Type B pancreatic cell (in vitro differentiated cells): ENCODE data around the gene TBC1D19. TPM values are rescaled to one million over a fixed set of nuclear protein-coding genes. Genes with fewer than 3 reads are reported as not detected.
"Not testable (repeated sequence)": the region's sequence is repeated elsewhere in the genome, so short reads cannot be mapped to it uniquely, and the experiment has no call there.

ENCODE experiments used
- DNase-seq: peaks from one replicate; pipeline ENCODE4 v3.0.0; 2021; ENCODE audit warnings: mixed read lengths; ENCODE audit not compliant: unreplicated experiment; ENCODE audit errors: extremely low spot score
- H3K27ac Mint-ChIP-seq: 2 replicates; pipeline ENCODE4 v1.8.0; 2021; ENCODE audit warnings: mild to moderate bottlenecking, mixed read lengths
- H3K27me3 Mint-ChIP-seq: 2 replicates; pipeline ENCODE4 v1.8.0; 2021; ENCODE audit warnings: mixed read lengths
- H3K36me3 Mint-ChIP-seq: 2 replicates; pipeline ENCODE4 v1.8.0; 2021; ENCODE audit warnings: mixed read lengths
- H3K4me1 Mint-ChIP-seq: one replicate; pipeline ENCODE4 v1.8.0; 2021; ENCODE audit warnings: mixed read lengths; ENCODE audit not compliant: unreplicated experiment
- H3K4me3 Mint-ChIP-seq: 2 replicates; pipeline ENCODE4 v1.8.0; 2021; ENCODE audit warnings: mild to moderate bottlenecking, mixed read lengths
- H3K9me3 Mint-ChIP-seq: 2 replicates; pipeline ENCODE4 v1.8.0; 2021; ENCODE audit warnings: mixed read lengths
- long read RNA-seq: library from polyadenylated mRNA; unstranded; transcript quantifications from one replicate; pipeline ENCODE4 v2.0.0, GENCODE V29; 2020
- total RNA-seq: library from RNA; stranded (reverse); gene quantifications from 2 replicates; pipeline ENCODE4 v1.2.1, GENCODE V29; 2021; ENCODE audit warnings: low replicate concordance
- TF ChIP-seq, protein P1 (sequence below): fragments of 200-600 bp; sonication (generic); conservative IDR thresholded peaks from 2 replicates; pipeline ENCODE4 v1.5.0; 2021; ENCODE audit warnings: antibody characterized with exemption, mild to moderate bottlenecking

TBC1D19 gene, protein sequence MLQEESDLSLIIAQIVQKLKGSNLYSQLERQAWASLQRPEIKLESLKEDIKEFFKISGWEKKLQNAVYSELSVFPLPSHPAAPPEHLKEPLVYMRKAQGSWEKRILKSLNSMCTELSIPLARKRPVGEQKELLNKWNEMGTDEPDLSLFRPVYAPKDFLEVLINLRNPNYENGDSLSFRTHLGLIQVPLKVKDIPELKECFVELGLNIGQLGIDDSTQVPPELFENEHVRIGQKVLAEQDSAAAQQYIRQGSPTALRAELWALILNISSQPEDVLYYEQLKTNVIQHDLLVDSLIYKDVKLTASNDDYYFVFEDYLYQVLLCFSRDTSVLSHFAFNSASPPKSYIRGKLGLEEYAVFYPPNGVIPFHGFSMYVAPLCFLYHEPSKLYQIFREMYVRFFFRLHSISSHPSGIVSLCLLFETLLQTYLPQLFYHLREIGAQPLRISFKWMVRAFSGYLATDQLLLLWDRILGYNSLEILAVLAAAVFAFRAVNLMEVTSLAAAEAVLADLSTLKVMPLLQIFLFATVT
- 8.3 and 11.8 TPM in 2 replicates for total RNA-seq
- long read RNA-seq, transcript TBC1D19-201 (21 exons, 2,263 nt): major isoform, 16 of 29 reads
- long read RNA-seq, partial matches to known transcripts: 3 of 29 reads
- long read RNA-seq, other reads (novel, unspliced or antisense): 9 of 29 reads

DNA sequence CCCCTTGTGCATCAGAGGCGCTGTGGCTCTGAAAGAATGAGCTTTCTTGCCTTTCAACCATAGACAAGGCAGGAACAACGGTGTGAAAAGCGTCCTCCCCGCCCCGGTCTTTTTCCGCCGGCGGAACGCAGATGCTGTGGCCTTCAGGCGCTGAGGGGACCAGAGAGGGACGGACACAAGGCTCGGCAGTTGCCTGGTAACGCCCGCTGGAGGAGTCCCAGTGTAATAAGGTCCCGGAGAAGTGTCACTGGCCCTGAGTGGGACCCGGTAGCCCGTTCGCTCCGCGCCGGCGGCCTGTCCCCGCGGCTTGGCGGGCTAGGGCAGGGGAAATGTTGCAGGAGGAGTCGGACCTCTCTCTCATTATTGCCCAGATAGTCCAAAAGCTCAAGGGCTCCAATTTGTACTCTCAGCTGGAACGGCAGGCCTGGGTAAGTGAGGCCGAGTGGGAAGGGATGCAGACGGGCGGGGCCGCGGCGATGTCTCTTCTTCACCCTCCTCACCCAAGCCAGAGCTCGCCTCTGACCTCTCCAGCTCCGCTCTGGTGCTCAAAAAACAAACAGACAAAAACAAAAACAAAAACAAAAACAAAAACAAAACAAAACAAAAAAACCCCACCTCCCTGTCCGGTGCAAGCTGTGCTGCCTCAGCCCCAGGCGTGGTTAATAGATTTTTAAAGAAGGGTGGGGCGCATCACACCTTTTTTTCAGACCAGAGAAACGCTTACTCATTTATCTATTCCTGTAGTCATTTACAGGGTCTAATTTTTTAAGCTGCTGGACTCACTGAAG is at the start of gene TBC1D19:
TBC1D19 (plus strand) TSS at position 220 of the 788 bp plus-strand sequence; CDS start at position 330, 110 bp downstream.
- peak within 1 kb of the TSS; percentile 96 for H3K4me3 Mint-ChIP-seq
- peaks cover 8% of the 10 kb centered on the region for H3K36me3 Mint-ChIP-seq
- DNase-seq: peak; percentile 88
- H3K27me3 Mint-ChIP-seq: peaks cover 4% of the 10 kb centered on the region
- TF ChIP-seq, protein P1, sequence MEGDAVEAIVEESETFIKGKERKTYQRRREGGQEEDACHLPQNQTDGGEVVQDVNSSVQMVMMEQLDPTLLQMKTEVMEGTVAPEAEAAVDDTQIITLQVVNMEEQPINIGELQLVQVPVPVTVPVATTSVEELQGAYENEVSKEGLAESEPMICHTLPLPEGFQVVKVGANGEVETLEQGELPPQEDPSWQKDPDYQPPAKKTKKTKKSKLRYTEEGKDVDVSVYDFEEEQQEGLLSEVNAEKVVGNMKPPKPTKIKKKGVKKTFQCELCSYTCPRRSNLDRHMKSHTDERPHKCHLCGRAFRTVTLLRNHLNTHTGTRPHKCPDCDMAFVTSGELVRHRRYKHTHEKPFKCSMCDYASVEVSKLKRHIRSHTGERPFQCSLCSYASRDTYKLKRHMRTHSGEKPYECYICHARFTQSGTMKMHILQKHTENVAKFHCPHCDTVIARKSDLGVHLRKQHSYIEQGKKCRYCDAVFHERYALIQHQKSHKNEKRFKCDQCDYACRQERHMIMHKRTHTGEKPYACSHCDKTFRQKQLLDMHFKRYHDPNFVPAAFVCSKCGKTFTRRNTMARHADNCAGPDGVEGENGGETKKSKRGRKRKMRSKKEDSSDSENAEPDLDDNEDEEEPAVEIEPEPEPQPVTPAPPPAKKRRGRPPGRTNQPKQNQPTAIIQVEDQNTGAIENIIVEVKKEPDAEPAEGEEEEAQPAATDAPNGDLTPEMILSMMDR: peak; percentile 3
- peak within 1 kb of the TSS; percentile 80 for H3K27ac Mint-ChIP-seq
- H3K9me3 Mint-ChIP-seq: no peaks in the 10 kb centered on the region
- peaks cover 6% of the 10 kb centered on the region for H3K4me1 Mint-ChIP-seq

DNA sequence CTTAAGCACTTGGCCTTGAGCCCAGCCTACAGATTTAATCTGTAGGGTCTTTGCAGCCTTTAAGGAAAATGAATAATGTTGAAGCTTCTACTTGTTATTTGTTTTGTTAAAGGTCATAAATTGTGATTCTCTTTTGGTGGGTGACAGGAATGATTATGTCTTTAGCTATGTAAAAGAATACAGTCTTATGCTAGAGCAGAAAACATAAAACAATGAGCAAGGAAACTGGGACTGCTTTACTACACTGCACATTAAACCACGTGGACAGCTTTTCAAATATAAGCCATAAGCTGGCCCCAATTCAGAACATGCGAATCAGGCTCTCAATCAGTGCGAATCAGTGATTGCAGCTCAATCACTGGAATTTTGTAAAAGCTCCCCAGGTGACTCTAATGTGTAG is 40.9 kb upstream of the TBC1D19 start:
- Mint-ChIP-seq H3K27ac (no peak overlapping the region), H3K9me3 (peaks cover 9% of the 10 kb centered on the region), H3K27me3 (peaks cover 4% of the 10 kb centered on the region), H3K4me1 (no peaks in the 10 kb centered on the region), H3K4me3 (no peak overlapping the region), H3K36me3 (no peaks in the 10 kb centered on the region)
- TF ChIP-seq, protein P1: no peak
- DNase-seq: no peak

DNA sequence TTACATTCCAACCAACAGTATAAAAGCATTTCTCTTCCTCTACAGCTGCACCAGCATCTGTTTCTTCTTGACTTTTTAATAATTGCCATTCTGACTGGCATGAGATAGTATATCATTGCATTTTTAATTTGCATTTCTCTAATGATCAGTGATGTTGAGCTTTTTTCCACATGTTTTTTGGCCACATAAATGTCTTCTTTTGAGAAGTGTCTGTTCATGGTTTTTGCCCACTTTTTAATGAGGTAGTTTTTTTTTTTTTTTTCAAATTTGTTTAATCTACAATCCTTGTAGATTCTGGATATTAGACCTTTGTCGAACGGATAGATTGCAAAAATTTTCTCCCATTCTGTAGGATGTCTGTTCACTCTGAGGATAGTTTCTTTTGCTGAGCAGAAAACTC is 39.5 kb upstream of the TBC1D19 start:
- Mint-ChIP-seq H3K27me3 (peaks cover 4% of the 10 kb centered on the region), H3K9me3 (peaks cover 9% of the 10 kb centered on the region), H3K36me3 (no peaks in the 10 kb centered on the region), H3K27ac (no peak overlapping the region), H3K4me1 (no peaks in the 10 kb centered on the region), H3K4me3 (no peak overlapping the region)
- TF ChIP-seq, protein P1: no peak
- DNase-seq: no peak

DNA sequence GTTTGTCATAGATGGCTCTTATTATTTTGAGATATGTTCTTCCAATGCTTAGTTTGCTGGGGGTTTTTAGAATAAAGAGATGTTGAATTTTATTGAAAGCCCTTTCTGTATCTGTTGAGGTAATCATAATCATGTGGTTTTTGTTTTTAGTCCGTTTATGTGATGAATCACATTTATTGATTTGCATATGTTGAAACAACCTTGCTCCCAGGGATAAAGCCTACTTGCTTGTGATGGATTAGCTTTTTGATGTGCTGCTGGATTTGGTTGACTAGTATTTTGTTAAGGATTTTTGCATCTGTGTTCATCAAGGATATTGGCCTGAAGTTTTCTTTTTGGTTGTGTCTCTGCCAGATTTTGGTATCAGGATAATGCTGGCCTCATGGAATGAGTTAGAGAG is 35.5 kb upstream of the TBC1D19 start:
- not testable (repeated sequence) for DNase-seq, H3K27me3 Mint-ChIP-seq, H3K4me3 Mint-ChIP-seq, H3K27ac Mint-ChIP-seq, H3K9me3 Mint-ChIP-seq, H3K4me1 Mint-ChIP-seq, H3K36me3 Mint-ChIP-seq

DNA sequence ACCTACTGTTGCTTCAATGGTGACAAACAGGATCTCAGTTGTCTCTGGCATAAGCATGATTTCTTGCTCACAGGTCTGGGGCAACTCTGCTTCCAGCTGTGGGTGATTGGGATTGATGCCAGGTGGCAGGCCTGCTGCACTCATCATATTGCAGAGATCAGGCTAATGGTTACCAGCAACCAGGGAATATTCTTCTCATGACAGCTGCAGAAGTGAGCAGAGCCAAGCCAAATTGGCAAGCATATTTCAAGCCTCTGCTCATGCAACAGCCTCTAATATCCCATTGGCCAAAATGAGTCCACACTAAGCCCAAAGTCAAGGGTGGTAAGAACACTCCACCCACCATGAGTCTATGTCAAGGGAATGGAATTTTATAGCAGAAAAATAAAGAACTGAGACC is 26.7 kb upstream of the TBC1D19 start:
- DNase-seq: no peak
- no peak overlapping the region for H3K27ac Mint-ChIP-seq

More for the DNA sequence above, 26.7 kb upstream of the TBC1D19 start:
- Mint-ChIP-seq H3K36me3 (no peaks in the 10 kb centered on the region), H3K4me3 (no peak overlapping the region), H3K4me1 (no peaks in the 10 kb centered on the region), H3K27me3 (peaks cover 3% of the 10 kb centered on the region), H3K9me3 (no peaks in the 10 kb centered on the region)
- TF ChIP-seq, protein P1: no peak
